OCI-LY7 (cell line): ENCODE results near the gene LRP2. TPM values are rescaled to one million over a fixed set of nuclear protein-coding genes. Genes with fewer than 3 reads are reported as not detected.

Experiments used
- BruUV-seq: library from RNA; stranded (reverse); fragments of 400-500 nt; replicated peaks from 2 replicates; lab custom pipeline; 2021; lab: Mats Ljungman, UMichigan
- CTCF ChIA-PET: fragments of 300-600 bp; sonication (Branson Sonifier 250); formaldehyde crosslinking; loops from one replicate; lab custom pipeline; 2022; ENCODE audit warnings: antibody characterized with exemption; ENCODE audit not compliant: unreplicated experiment; lab: Charles Lee
- POLR2A ChIA-PET: fragments of 300-600 bp; sonication (Branson Sonifier 250); formaldehyde crosslinking; loops from one replicate; lab custom pipeline; 2022; ENCODE audit warnings: antibody characterized with exemption; lab: Charles Lee
- DNase-seq: peaks from one replicate; pipeline ENCODE4 v3.0.0-alpha.2; 2015; ENCODE audit warnings: low spot score
- H2AFZ ChIP-seq: fragments of 200-600 bp; sonication (generic), shearing (Covaris generic); 2 replicates; pipeline ENCODE4 v1.6.1; 2014; ENCODE audit warnings: mild to moderate bottlenecking, antibody characterized with exemption, low read length, moderate library complexity
- H3K27ac ChIP-seq: fragments of 200-600 bp; sonication (generic); 2 replicates; pipeline ENCODE4 v1.5.1; 2014; ENCODE audit warnings: mixed run types, low read depth, mild to moderate bottlenecking, moderate library complexity, low read length, inconsistent platforms; ENCODE audit not compliant: poor library complexity, severe bottlenecking
- H3K36me3 ChIP-seq: fragments of 200-600 bp; sonication (generic); 2 replicates; pipeline ENCODE4 v1.6.1; 2014; ENCODE audit warnings: mild to moderate bottlenecking, antibody characterized with exemption, low read length, moderate library complexity, mixed read lengths; ENCODE audit not compliant: insufficient read depth
- H3K4me1 ChIP-seq: fragments of 200-600 bp; sonication (generic); 2 replicates; pipeline ENCODE4 v1.5.1; 2014; ENCODE audit warnings: mild to moderate bottlenecking, low read length; ENCODE audit not compliant: insufficient read depth, poor library complexity, severe bottlenecking
- H3K4me2 ChIP-seq: fragments of 200-600 bp; sonication (generic); 2 replicates; pipeline ENCODE4 v1.6.1; 2014; ENCODE audit warnings: mild to moderate bottlenecking, low read length
- H3K4me3 ChIP-seq: fragments of 200-600 bp; sonication (generic); 2 replicates; pipeline ENCODE4 v1.5.1; 2014; ENCODE audit warnings: mild to moderate bottlenecking, low read depth, low read length; ENCODE audit not compliant: poor library complexity, severe bottlenecking
- H3K79me2 ChIP-seq: fragments of 200-600 bp; sonication (generic); 2 replicates; pipeline ENCODE4 v1.6.1; 2016; ENCODE audit warnings: low read depth, mild to moderate bottlenecking, low read length, moderate library complexity, mixed read lengths; ENCODE audit not compliant: insufficient read depth
- H3K9me2 ChIP-seq: fragments of 200-600 bp; sonication (generic); 2 replicates; pipeline ENCODE4 v1.6.1; 2016; ENCODE audit warnings: mild to moderate bottlenecking, low read length, mixed read lengths; ENCODE audit not compliant: insufficient read depth
- H3K9me3 ChIP-seq: fragments of 200-600 bp; sonication (generic); 2 replicates; pipeline ENCODE4 v1.6.1; 2014; ENCODE audit warnings: mild to moderate bottlenecking, mixed run types, low read length, mixed read lengths
- H4K20me1 ChIP-seq: fragments of 200-600 bp; sonication (generic); 2 replicates; pipeline ENCODE4 v1.6.1; 2014; ENCODE audit warnings: mild to moderate bottlenecking, antibody characterized with exemption, low read length, moderate library complexity, mixed read lengths; ENCODE audit not compliant: insufficient read depth
- EZH2phosphoT487 ChIP-seq: fragments of 200-600 bp; sonication (generic); IDR thresholded peaks from 2 replicates; pipeline ENCODE4 v1.6.1; 2018; ENCODE audit warnings: low read depth, borderline replicate concordance, mild to moderate bottlenecking, mixed run types, antibody characterized with exemption, low read length, moderate library complexity, mixed read lengths
- intact Hi-C: fragments of 100-400 bp; cut with micrococcal nuclease; formaldehyde crosslinking; loops from one replicate; pipeline ENCODE4 v1.10.0; 2022; ENCODE audit not compliant: unreplicated experiment
- total RNA-seq, 2 experiments: library from RNA; depleted of rRNA in 1 of 2; stranded (reverse); fragments of >200 nt in 1 of 2; shearing (Covaris generic) in 1 of 2; gene quantifications; 2 replicates each; pipeline ENCODE4 v1.2.3, GENCODE V29; 2014 to 2022
- TF ChIP-seq, protein P1 (sequence below): fragments of 200-600 bp; sonication (generic); conservative IDR thresholded peaks from 2 replicates; pipeline ENCODE4 v1.5.1; 2014; ENCODE audit warnings: mild to moderate bottlenecking, antibody characterized with exemption, low read length, moderate library complexity, mixed read lengths

LRP2 gene
- total RNA-seq, 2 experiments from 2014 or later, result 0.89 TPM; not detected in 1

DNA sequence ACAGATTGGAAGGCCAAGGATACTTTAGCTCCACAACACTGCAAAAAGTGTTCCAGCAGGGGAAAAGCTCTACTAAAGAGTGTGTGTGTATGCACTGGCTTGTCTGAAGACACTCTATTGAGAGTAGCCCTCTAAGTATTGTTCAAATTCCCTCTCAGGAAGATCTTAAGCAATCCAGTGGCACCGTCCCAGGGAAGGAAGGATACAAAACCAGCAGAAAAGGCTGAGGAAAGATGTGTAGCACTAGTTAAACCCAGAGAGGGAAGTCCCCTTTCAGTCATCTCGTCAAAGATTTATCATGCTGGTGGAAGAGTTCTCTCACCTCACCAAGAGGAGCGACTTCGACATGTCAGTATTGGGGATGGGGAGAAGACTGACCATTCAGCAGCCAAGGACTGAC, 242.5 kb downstream of the LRP2 start:
- H3K9me2 ChIP-seq, result no peaks in the 10 kb centered on the region
- H3K36me3 ChIP-seq, result no peaks in the 10 kb centered on the region
- ChIA-PET CTCF (interaction anchor here (0.6 kb wide), 1 partner anchor 92 kb away, joined by 3 read pairs; no protein-coding TSS in a partner anchor), POLR2A (no interaction called here)
- H3K4me2 ChIP-seq, result no peak overlapping the region
- no peak overlapping the region for H3K4me3 ChIP-seq
- TF ChIP-seq EZH2phosphoT487, result no peak
- TF ChIP-seq, protein P1, sequence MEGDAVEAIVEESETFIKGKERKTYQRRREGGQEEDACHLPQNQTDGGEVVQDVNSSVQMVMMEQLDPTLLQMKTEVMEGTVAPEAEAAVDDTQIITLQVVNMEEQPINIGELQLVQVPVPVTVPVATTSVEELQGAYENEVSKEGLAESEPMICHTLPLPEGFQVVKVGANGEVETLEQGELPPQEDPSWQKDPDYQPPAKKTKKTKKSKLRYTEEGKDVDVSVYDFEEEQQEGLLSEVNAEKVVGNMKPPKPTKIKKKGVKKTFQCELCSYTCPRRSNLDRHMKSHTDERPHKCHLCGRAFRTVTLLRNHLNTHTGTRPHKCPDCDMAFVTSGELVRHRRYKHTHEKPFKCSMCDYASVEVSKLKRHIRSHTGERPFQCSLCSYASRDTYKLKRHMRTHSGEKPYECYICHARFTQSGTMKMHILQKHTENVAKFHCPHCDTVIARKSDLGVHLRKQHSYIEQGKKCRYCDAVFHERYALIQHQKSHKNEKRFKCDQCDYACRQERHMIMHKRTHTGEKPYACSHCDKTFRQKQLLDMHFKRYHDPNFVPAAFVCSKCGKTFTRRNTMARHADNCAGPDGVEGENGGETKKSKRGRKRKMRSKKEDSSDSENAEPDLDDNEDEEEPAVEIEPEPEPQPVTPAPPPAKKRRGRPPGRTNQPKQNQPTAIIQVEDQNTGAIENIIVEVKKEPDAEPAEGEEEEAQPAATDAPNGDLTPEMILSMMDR, result no peak
- no peaks in the 10 kb centered on the region for H3K9me3 ChIP-seq
- no peaks in the 10 kb centered on the region for H4K20me1 ChIP-seq
- H3K79me2 ChIP-seq, result no peaks in the 10 kb centered on the region
- BruUV-seq, result no TSS peak
- H2AFZ ChIP-seq, result no peak overlapping the region
- no peak overlapping the region for H3K27ac ChIP-seq
- intact Hi-C loops, result no loop called here
- no peaks in the 10 kb centered on the region for H3K4me1 ChIP-seq
- no peak for DNase-seq

DNA sequence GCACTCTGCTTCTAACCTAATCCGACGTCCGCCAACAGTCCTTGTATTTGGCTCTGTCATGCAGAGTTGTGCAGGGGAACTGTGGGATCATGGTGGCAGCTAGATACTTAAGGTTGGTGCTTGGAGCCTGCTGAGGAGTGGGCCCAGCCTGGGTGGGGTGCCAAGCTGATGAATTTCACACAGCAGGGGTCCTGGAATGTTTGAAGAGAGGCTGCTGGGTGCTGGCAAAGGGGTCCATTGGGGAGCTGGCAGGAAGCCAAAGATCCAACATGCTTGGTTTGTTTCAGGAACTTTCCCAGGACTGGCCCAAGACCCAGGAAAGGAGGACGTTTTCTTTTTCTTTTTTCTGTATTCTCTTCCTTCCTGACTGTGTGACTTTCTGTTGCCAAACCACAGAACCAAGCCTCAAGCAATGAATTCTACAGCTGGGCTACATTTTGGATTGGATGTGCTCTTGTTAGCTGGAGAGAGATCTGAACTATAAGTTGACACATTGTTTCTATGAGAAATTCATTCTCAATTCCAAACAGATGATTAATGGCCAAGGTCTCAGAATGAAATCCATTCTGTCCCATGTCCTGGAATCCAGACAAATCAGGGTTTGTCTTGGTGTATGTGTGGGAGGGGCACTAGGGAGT, 243.1 kb downstream of the LRP2 start:
- H3K4me1 ChIP-seq, result no peaks in the 10 kb centered on the region
- TF ChIP-seq, protein P1, result no peak
- TF ChIP-seq EZH2phosphoT487, result no peak
- POLR2A ChIA-PET, result no interaction called here

DNA sequence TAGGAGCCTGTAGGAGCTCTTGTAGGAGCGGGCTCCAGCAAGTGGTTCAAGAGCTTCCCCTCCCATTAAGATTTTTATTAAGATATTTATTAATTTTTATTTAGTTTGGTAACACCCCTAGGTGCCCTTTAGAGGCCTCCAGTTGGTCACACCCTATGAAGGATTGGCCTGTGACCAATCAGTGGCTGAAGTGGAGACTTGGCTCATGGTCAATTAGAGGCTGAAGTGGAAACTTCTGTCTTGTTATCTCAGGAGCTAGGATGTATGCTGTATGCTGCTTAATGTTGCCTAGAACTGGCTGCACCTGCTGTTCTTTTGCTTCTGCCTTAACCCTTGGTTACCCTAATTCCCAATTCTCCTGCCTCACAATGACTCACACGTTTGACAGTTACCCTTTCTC, 244.3 kb downstream of the LRP2 start:
- Histone ChIP-seq H3K36me3 (no peaks in the 10 kb centered on the region), H3K9me2 (no peaks in the 10 kb centered on the region), H4K20me1 (no peaks in the 10 kb centered on the region), H2AFZ (no peak overlapping the region), H3K4me1 (no peaks in the 10 kb centered on the region), H3K4me3 (no peak overlapping the region), H3K4me2 (no peak overlapping the region), H3K79me2 (no peaks in the 10 kb centered on the region), H3K9me3 (no peaks in the 10 kb centered on the region), H3K27ac (no peak overlapping the region)
- no peak for DNase-seq
- ChIA-PET POLR2A (interaction anchor here (1.0 kb wide), 1 partner anchor 170 kb away, joined by 4 read pairs; no protein-coding TSS in a partner anchor), CTCF (no interaction called here)
- TF ChIP-seq, protein P1, result no peak
- no peak for TF ChIP-seq EZH2phosphoT487
- BruUV-seq, result no TSS peak
- intact Hi-C loops, result no loop called here

More for the DNA sequence above, 243.1 kb downstream of the LRP2 start:
- Histone ChIP-seq H3K79me2 (no peaks in the 10 kb centered on the region), H3K9me2 (no peaks in the 10 kb centered on the region), H3K27ac (no peak overlapping the region), H2AFZ (no peak overlapping the region), H3K9me3 (no peaks in the 10 kb centered on the region), H4K20me1 (no peaks in the 10 kb centered on the region), H3K4me3 (no peak overlapping the region), H3K4me2 (no peak overlapping the region), H3K36me3 (no peaks in the 10 kb centered on the region)
- no peak for DNase-seq
- CTCF ChIA-PET, result no interaction called here
- BruUV-seq, result no TSS peak
- intact Hi-C loops, result no loop called here
